Urinary bladder (tissue), 4 donors: ENCODE data around the gene PLEKHB1. TPM values are rescaled to one million over a fixed set of nuclear protein-coding genes. Genes with fewer than 3 reads are reported as not detected.
"Not testable (repeated sequence)": the region's sequence is repeated elsewhere in the genome, so short reads cannot be mapped to it uniquely, and the experiment has no call there.

Source experiments
- DNase-seq: peaks from one replicate; pipeline ENCODE4 v3.0.0-alpha.2; 2015; ENCODE audit errors: extremely low spot score
- H3K27ac ChIP-seq: one replicate; pipeline ENCODE4 v1.5.1; 2013; ENCODE audit warnings: low read depth, mild to moderate bottlenecking, moderate library complexity
- H3K36me3 ChIP-seq: one replicate; pipeline ENCODE4 v1.6.1; 2013; ENCODE audit warnings: mild to moderate bottlenecking, moderate library complexity; ENCODE audit not compliant: insufficient read depth
- H3K4me1 ChIP-seq: one replicate; pipeline ENCODE4 v1.6.1; 2013; ENCODE audit warnings: mild to moderate bottlenecking, moderate library complexity; ENCODE audit not compliant: insufficient read depth
- H3K4me3 ChIP-seq: one replicate; pipeline ENCODE4 v1.5.1; 2013; ENCODE audit warnings: low read depth, low read length
- WGBS: extraction: QIAGEN DNeasy Blood & Tissue Kit; methylation state at CpG from one replicate; pipeline ENCODE4 v1.1.7; 2013; 5-methylcytosine and 5-hydroxymethylcytosine counted together
- polyA plus RNA-seq: library from polyadenylated mRNA; stranded (reverse); fragments of 200-250 nt; gene quantifications from one replicate; pipeline ENCODE4 v1.2.3, GENCODE V29; 2013
- total RNA-seq: library from RNA; depleted of rRNA; stranded (reverse); fragments of >200 nt; gene quantifications from one replicate; pipeline ENCODE4 v1.2.3, GENCODE V29; 2014
- donor health status: healthy with polysubstance abuse.
- donor health status: healthy.

Gene PLEKHB1
- total and polyA plus RNA-seq, 2 donors = 1.0 to 3.8 TPM

- H3K4me1 ChIP-seq = no peaks in the 10 kb centered on the region
- H3K4me3 ChIP-seq = no peak overlapping the region
- no peaks in the 10 kb centered on the region for H3K36me3 ChIP-seq
- H3K27ac ChIP-seq = no peak overlapping the region
- DNase-seq = no peak
- WGBS = 93% methylated on average over 3 of the region's 3 CpGs
These were observed 24.4 kb downstream of the PLEKHB1 start for GRCh38 chr11:73670808-73671207.

- H3K27ac ChIP-seq = no peak overlapping the region
- H3K36me3 ChIP-seq = no peaks in the 10 kb centered on the region
- H3K4me1 ChIP-seq = no peaks in the 10 kb centered on the region
- no peak for DNase-seq
- no peak overlapping the region for H3K4me3 ChIP-seq
- 51% methylated on average over 6 of the region's 6 CpGs for WGBS
These were observed 25.3 kb downstream of the PLEKHB1 start for GRCh38 chr11:73671701-73672100.

GRCh38 chr11:73676552-73676951, 30.2 kb downstream of the PLEKHB1 start:
- 92% methylated on average over 5 of the region's 5 CpGs for WGBS
- not testable (repeated sequence) for H3K4me1 ChIP-seq, H3K36me3 ChIP-seq, H3K4me3 ChIP-seq, DNase-seq, H3K27ac ChIP-seq

- peaks cover 2% of the 10 kb centered on the region for H3K36me3 ChIP-seq
- 28% methylated on average over 2 of the region's 2 CpGs for WGBS
These were observed 34.3 kb downstream of the PLEKHB1 start for GRCh38 chr11:73680687-73681086.

GRCh38 chr11:73693899-73694525, 47.6 kb downstream of the PLEKHB1 start:
- no peaks in the 10 kb centered on the region for H3K4me1 ChIP-seq
- 93% methylated on average over 4 of the region's 4 CpGs for WGBS
- H3K36me3 ChIP-seq = no peaks in the 10 kb centered on the region
- H3K4me3 ChIP-seq = no peak overlapping the region
- no peak overlapping the region for H3K27ac ChIP-seq
- DNase-seq = no peak

More at GRCh38 chr11:73680687-73681086, 34.3 kb downstream of the PLEKHB1 start:
- H3K4me1 ChIP-seq = no peaks in the 10 kb centered on the region
- DNase-seq = no peak
- H3K4me3 ChIP-seq = no peak overlapping the region
- no peak overlapping the region for H3K27ac ChIP-seq

- no peak for DNase-seq
- H3K36me3 ChIP-seq = no peaks in the 10 kb centered on the region
- no peaks in the 10 kb centered on the region for H3K4me1 ChIP-seq
- WGBS = 94% methylated on average over 1 of the region's 1 CpG
- H3K4me3 ChIP-seq = no peak overlapping the region
- no peak overlapping the region for H3K27ac ChIP-seq
These were observed 58.7 kb downstream of the PLEKHB1 start for GRCh38 chr11:73705053-73705452.

GRCh38 chr11:73710964-73711363, 64.6 kb downstream of the PLEKHB1 start:
- Histone ChIP-seq H3K4me3 (no peak overlapping the region), H3K4me1 (no peaks in the 10 kb centered on the region), H3K36me3 (peaks cover 2% of the 10 kb centered on the region), H3K27ac (no peak overlapping the region)
- WGBS = 97% methylated on average over 3 of the region's 3 CpGs
- no peak for DNase-seq

Other genes with a start within 250 kb of the PLEKHB1 start
- 31.4 TPM for gene FAM168A, start 48.5 kb upstream of the PLEKHB1 start, total RNA-seq
- 29.0 TPM for gene FAM168A, start 48.5 kb upstream of the PLEKHB1 start, polyA plus RNA-seq
- 106 TPM for gene RAB6A, start 114.5 kb downstream of the PLEKHB1 start, total RNA-seq
- 96.0 TPM for gene RAB6A, start 114.5 kb downstream of the PLEKHB1 start, polyA plus RNA-seq
- gene MRPL48, start 141.3 kb downstream of the PLEKHB1 start, total RNA-seq = 33.2 TPM
- 22.3 TPM for gene MRPL48, start 141.3 kb downstream of the PLEKHB1 start, polyA plus RNA-seq
- gene COA4, start 230.3 kb downstream of the PLEKHB1 start, total RNA-seq = 34.0 TPM
- gene COA4, start 230.3 kb downstream of the PLEKHB1 start, polyA plus RNA-seq = 70.9 TPM
- gene PAAF1, start 230.4 kb downstream of the PLEKHB1 start, total RNA-seq = 15.1 TPM
- gene PAAF1, start 230.4 kb downstream of the PLEKHB1 start, polyA plus RNA-seq = 20.2 TPM